ENCODE data around the gene SIM2. TPM values are rescaled to one million over a fixed set of nuclear protein-coding genes. Genes with fewer than 3 reads are reported as not detected.
"Not testable (repeated sequence)": the region's sequence is repeated elsewhere in the genome, so short reads cannot be mapped to it uniquely, and the experiment has no call there.

The SIM2 gene
- total RNA-seq, 1 donor from 2014 or later: 0.47 TPM

GRCh38 chr21:36672296-36672695, 26.6 kb upstream of the SIM2 start:
- H3K9me3 Mint-ChIP-seq; H3K36me3 Mint-ChIP-seq (ENCODE audit: low read depth); H3K27me3 Mint-ChIP-seq (ENCODE audit: insufficient read depth); H3K4me3 Mint-ChIP-seq; intact Hi-C loops (cut with micrococcal nuclease); DNase-seq (ENCODE audit: low spot score); H3K4me1 Mint-ChIP-seq (ENCODE audit: low read depth); H3K27ac Mint-ChIP-seq: not testable (repeated sequence)

DNA sequence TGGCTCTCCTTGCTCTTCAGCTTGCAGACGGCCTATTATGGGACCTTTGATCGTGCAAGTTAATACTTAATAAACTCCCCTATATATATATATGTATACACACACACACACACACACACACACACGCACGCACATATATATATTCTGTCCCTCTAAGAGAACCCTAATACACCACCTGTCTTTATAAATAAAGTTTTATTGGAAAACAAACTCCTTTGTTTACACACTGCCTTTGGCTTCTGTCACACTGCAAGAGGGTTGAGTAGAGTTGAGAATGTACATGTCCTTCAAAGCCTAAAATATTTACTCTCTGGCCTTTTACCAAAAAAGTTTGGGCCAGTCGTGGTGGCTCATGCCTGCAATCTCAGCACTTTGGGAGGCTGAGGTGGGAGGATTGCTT, 26.2 kb upstream of the SIM2 start:
- H3K4me1 Mint-ChIP-seq (ENCODE audit: low read depth): no peaks in the 10 kb centered on the region
- H3K9me3 Mint-ChIP-seq: no peaks in the 10 kb centered on the region
- no peaks in the 10 kb centered on the region for H3K36me3 Mint-ChIP-seq (ENCODE audit: low read depth)
- no peak for DNase-seq (ENCODE audit: low spot score)
- no peak overlapping the region for H3K27ac Mint-ChIP-seq
- H3K27me3 Mint-ChIP-seq (ENCODE audit: insufficient read depth): peaks cover 9% of the 10 kb centered on the region
- no peak overlapping the region for H3K4me3 Mint-ChIP-seq
- intact Hi-C loops (cut with micrococcal nuclease): no loop called here

- Mint-ChIP-seq H3K9me3 (peaks cover 7% of the 10 kb centered on the region), H3K4me3 (no peak overlapping the region), H3K27me3 (ENCODE audit: insufficient read depth) (peaks cover 13% of the 10 kb centered on the region), H3K36me3 (ENCODE audit: low read depth) (no peaks in the 10 kb centered on the region), H3K27ac (no peak overlapping the region), H3K4me1 (ENCODE audit: low read depth) (no peaks in the 10 kb centered on the region)
- DNase-seq (ENCODE audit: low spot score): no peak
- intact Hi-C loops (cut with micrococcal nuclease): no loop called here
Observed at GRCh38 chr21:36676039-36676950, 22.6 kb upstream of the SIM2 start.

- Mint-ChIP-seq H3K36me3 (ENCODE audit: low read depth) (no peaks in the 10 kb centered on the region), H3K4me3 (no peak overlapping the region), H3K4me1 (ENCODE audit: low read depth) (no peaks in the 10 kb centered on the region), H3K9me3 (peaks cover 13% of the 10 kb centered on the region), H3K27me3 (ENCODE audit: insufficient read depth) (peaks cover 13% of the 10 kb centered on the region), H3K27ac (no peak overlapping the region)
- intact Hi-C loops (cut with micrococcal nuclease): no loop called here
- no peak for DNase-seq (ENCODE audit: low spot score)
Observed at GRCh38 chr21:36677443-36677842, 21.5 kb upstream of the SIM2 start.

- H3K9me3 Mint-ChIP-seq: peaks cover 13% of the 10 kb centered on the region
- H3K27ac Mint-ChIP-seq: no peak overlapping the region
- intact Hi-C loops (cut with micrococcal nuclease): no loop called here
- no peak for DNase-seq (ENCODE audit: low spot score)
- H3K4me1 Mint-ChIP-seq (ENCODE audit: low read depth): no peaks in the 10 kb centered on the region
- peaks cover 19% of the 10 kb centered on the region for H3K27me3 Mint-ChIP-seq (ENCODE audit: insufficient read depth)
- no peaks in the 10 kb centered on the region for H3K36me3 Mint-ChIP-seq (ENCODE audit: low read depth)
- no peak overlapping the region for H3K4me3 Mint-ChIP-seq
Observed at GRCh38 chr21:36678538-36678937, 20.4 kb upstream of the SIM2 start.

DNA sequence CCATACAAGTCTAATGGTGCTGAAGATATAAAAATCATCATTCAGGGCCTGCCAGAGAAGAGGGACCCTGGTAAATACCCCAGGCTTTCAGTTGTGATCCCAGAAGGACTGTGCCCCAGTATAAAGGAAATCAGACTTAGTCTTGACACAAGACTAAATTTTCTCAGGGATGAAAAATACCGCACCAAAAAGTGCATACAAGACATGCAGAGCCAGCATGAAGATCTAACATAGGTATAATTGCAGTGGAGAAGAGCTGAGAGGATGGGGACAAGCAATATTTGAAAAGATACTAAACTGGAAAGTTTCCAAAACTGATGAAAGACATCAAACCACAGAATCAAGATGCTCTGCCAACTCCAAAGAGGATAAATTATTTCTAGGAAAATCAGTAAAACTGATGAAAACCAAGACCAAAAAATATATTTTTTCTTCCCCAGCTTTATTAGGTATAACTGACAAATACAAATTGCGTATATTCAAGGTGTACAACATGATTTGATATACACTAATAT, 17.7 kb upstream of the SIM2 start:
- no peaks in the 10 kb centered on the region for H3K4me1 Mint-ChIP-seq (ENCODE audit: low read depth)
- H3K4me3 Mint-ChIP-seq: no peak overlapping the region
- intact Hi-C loops (cut with micrococcal nuclease): no loop called here
- no peak overlapping the region for H3K27ac Mint-ChIP-seq
- H3K9me3 Mint-ChIP-seq: peaks cover 13% of the 10 kb centered on the region
- H3K36me3 Mint-ChIP-seq (ENCODE audit: low read depth): no peaks in the 10 kb centered on the region
- no peak for DNase-seq (ENCODE audit: low spot score)
- H3K27me3 Mint-ChIP-seq (ENCODE audit: insufficient read depth): peaks cover 25% of the 10 kb centered on the region

DNA sequence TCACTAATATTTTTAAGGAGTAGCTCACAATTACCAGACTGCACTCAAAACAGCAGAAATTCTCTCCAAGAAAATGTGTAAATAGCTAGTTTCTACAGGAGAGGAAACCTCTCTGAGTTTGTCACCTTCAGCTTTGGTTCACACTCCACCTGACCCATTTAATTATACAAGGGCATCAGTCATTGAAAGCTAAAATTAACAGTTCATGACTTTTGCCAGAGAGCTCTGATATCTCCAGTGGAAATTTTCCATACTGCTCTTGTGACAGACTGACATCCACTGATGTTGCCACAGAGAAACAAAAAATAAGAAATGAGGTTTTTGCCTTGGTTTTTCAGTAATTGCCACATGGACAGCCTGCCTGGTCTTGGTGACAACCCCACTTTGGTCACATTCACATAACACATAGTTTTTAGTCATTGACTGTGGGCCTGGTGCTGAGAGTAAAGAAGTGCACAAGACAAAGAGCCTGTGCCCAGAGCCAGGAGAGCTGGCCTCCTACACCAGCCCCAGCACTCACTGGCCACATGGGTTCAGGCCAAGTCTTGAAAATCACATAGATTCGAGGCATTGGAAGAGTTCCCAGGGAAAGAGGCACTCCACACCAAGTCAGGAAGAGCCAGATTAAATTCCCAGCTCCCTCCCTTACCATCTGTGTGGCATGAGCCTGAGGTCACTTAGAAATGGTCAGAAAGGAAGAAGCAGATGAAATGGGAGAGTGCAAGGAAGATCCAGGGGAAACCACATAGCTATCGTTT, 13.8 kb upstream of the SIM2 start:
- H3K27ac Mint-ChIP-seq: no peak overlapping the region
- H3K9me3 Mint-ChIP-seq: peaks cover 12% of the 10 kb centered on the region
- no peaks in the 10 kb centered on the region for H3K36me3 Mint-ChIP-seq (ENCODE audit: low read depth)
- H3K4me3 Mint-ChIP-seq: no peak overlapping the region
- no peaks in the 10 kb centered on the region for H3K4me1 Mint-ChIP-seq (ENCODE audit: low read depth)
- DNase-seq (ENCODE audit: low spot score): no peak
- intact Hi-C loops (cut with micrococcal nuclease): no loop called here
- peaks cover 32% of the 10 kb centered on the region for H3K27me3 Mint-ChIP-seq (ENCODE audit: insufficient read depth)

GRCh38 chr21:36686955-36687354, 12.0 kb upstream of the SIM2 start:
- intact Hi-C loops (cut with micrococcal nuclease): no loop called here
- Mint-ChIP-seq H3K4me3 (no peak overlapping the region), H3K4me1 (ENCODE audit: low read depth) (no peaks in the 10 kb centered on the region), H3K36me3 (ENCODE audit: low read depth) (no peaks in the 10 kb centered on the region), H3K27ac (no peak overlapping the region), H3K9me3 (peaks cover under 1% of the 10 kb centered on the region), H3K27me3 (ENCODE audit: insufficient read depth) (peaks cover 47% of the 10 kb centered on the region)
- DNase-seq (ENCODE audit: low spot score): no peak

GRCh38 chr21:36688324-36688723, 10.6 kb upstream of the SIM2 start:
- no peak overlapping the region for H3K27ac Mint-ChIP-seq
- H3K27me3 Mint-ChIP-seq (ENCODE audit: insufficient read depth): peaks cover 53% of the 10 kb centered on the region
- no peaks in the 10 kb centered on the region for H3K9me3 Mint-ChIP-seq
- H3K36me3 Mint-ChIP-seq (ENCODE audit: low read depth): no peaks in the 10 kb centered on the region
- intact Hi-C loops (cut with micrococcal nuclease): no loop called here
- no peak overlapping the region for H3K4me3 Mint-ChIP-seq
- no peaks in the 10 kb centered on the region for H3K4me1 Mint-ChIP-seq (ENCODE audit: low read depth)
- DNase-seq (ENCODE audit: low spot score): no peak

GRCh38 chr21:36689324-36689723, 9.6 kb upstream of the SIM2 start:
- H3K4me3 Mint-ChIP-seq: no peak overlapping the region
- no peak for DNase-seq (ENCODE audit: low spot score)
- H3K9me3 Mint-ChIP-seq: no peaks in the 10 kb centered on the region
- intact Hi-C loops (cut with micrococcal nuclease): no loop called here
- peaks cover 54% of the 10 kb centered on the region for H3K27me3 Mint-ChIP-seq (ENCODE audit: insufficient read depth)
- H3K4me1 Mint-ChIP-seq (ENCODE audit: low read depth): peaks cover 5% of the 10 kb centered on the region
- H3K36me3 Mint-ChIP-seq (ENCODE audit: low read depth): no peaks in the 10 kb centered on the region
- no peak overlapping the region for H3K27ac Mint-ChIP-seq

GRCh38 chr21:36690628-36691554, 8.0 kb upstream of the SIM2 start:
- no peak overlapping the region for H3K4me3 Mint-ChIP-seq
- H3K27me3 Mint-ChIP-seq (ENCODE audit: insufficient read depth): peaks cover 64% of the 10 kb centered on the region
- intact Hi-C loops (cut with micrococcal nuclease): no loop called here
- DNase-seq (ENCODE audit: low spot score): no peak
- no peak overlapping the region for H3K27ac Mint-ChIP-seq
- no peaks in the 10 kb centered on the region for H3K36me3 Mint-ChIP-seq (ENCODE audit: low read depth)
- H3K4me1 Mint-ChIP-seq (ENCODE audit: low read depth): peaks cover 5% of the 10 kb centered on the region
- no peaks in the 10 kb centered on the region for H3K9me3 Mint-ChIP-seq

DNA sequence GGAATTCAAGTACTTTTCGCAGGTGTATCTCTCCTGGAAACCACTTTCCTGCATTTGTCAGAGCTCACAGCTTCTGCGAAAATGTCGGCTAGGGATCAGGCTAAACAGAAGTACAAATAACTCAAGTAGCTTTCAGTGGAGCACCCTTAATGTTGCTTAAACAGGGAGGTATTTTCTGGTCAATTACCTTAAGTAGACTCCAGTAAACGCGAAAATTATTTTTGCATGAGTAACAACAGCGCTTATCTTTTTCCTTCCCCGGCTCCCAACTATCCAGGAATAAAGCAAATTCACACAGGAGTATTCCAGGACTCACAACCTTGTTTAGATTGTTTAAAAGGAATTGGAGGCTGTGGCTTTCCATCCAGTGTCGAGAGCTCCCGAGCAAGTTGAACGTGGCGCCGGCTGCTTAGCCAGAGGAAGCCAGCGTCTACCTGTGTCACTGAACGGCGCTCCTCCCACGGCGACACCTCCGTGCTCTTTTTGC, 7.3 kb upstream of the SIM2 start:
- DNase-seq (ENCODE audit: low spot score): no peak
- Mint-ChIP-seq H3K9me3 (no peaks in the 10 kb centered on the region), H3K27me3 (ENCODE audit: insufficient read depth) (peaks cover 70% of the 10 kb centered on the region), H3K27ac (peak overlapping the region; percentile 7), H3K4me3 (no peak overlapping the region), H3K4me1 (ENCODE audit: low read depth) (peaks cover 5% of the 10 kb centered on the region), H3K36me3 (ENCODE audit: low read depth) (no peaks in the 10 kb centered on the region)
- intact Hi-C loops (cut with micrococcal nuclease): no loop called here
